Measurements from ENCODE around the gene DCHS2. TPM values are rescaled to one million over a fixed set of nuclear protein-coding genes. Genes with fewer than 3 reads are reported as not detected.

DCHS2 gene
- total RNA-seq, 5 donors from 2014 or later (not counting 1 experiment from before 2014, with no cell fraction given), result 0.09 to 0.44 (median 0.13) TPM; not detected in 2

DNA sequence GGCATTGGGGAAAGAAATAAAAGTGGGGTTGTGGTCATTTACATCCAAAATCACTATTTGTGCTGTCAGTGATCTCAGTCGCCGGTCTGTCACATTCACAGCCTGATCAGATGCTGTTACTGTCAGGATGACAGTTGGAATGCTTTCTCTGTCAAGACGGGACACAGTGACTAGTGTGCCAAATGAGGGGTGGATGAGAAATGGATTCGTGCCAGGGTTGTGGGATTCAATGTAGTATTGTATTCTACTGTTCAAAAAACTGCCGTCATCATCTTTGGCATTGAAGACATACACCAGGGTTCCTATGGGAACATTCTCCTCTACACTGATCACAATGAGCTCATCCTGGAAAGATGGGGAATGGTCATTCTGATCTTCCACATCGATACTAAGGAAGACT, 171.1 kb downstream of the DCHS2 start:
- peaks cover 12 to 21% of the 10 kb centered on the region in 2 donors for H3K27me3 Mint-ChIP-seq

DNA sequence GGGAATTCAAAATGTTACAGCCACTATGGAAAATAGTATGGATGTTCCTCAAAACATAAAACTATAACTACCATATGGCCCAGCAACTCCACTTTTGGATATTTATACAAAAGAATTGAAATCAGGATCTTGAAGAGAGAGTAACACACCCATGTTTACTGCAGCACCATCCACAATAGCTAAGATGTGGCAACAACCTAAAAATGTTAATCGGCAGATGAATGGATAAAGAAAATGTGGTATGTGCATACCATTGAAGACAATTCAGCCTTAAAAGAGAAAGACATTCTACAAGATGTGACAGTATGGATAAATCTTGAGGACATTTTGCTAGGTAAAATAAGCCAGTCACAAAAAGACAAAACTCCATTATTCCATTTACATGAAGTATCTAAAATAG, 171.9 kb downstream of the DCHS2 start:
- Histone ChIP-seq H3K4me3 (ENCODE audit: control insufficient read depth in 1 of 2, extremely low read depth in 1 of 2, low read length in 1 of 2) (no peak overlapping the region), H3K36me3 (ENCODE audit: control insufficient read depth in 2 of 2, extremely low read depth in 1 of 2, insufficient read depth in 1 of 2, low read length in 1 of 2) (no peaks in the 10 kb centered on the region), H3K4me1 (ENCODE audit: control insufficient read depth in 1 of 2, extremely low read depth in 1 of 2, insufficient read depth in 2 of 2, low read length in 2 of 2) (no peaks in the 10 kb centered on the region), H3K9me3 (no peaks in the 10 kb centered on the region), H3K27ac (ENCODE audit: low read length) (no peak overlapping the region), H3K27me3 (replicated peaks in 1 of 2; ENCODE audit: control insufficient read depth in 2 of 2, extremely low read depth in 1 of 2, insufficient read depth in 2 of 2, low read length in 1 of 2) (peaks cover 0 to 5% of the 10 kb centered on the region in 2 experiments)
- ChIA-PET POLR2A (no interaction called here), CTCF (no interaction called here)
- Mint-ChIP-seq H3K36me3 (no peaks in the 10 kb centered on the region), H3K4me3 (no peak overlapping the region), H3K4me1 (no peaks in the 10 kb centered on the region), H3K27ac (no peak overlapping the region), H3K9me3 (peaks cover 4 to 11% (median 7%) of the 10 kb centered on the region in 3 donors), H3K27me3 (peaks cover 10 to 24% of the 10 kb centered on the region in 2 donors)
- ATAC-seq (replicated peaks in 1 of 4) (no peak), DNase-seq (no peak)
- WGBS (ENCODE audit: insufficient coverage), result no CpG with 5 or more reads among the region's 1 CpG

More for the DNA sequence above, 171.1 kb downstream of the DCHS2 start:
- CTCF ChIA-PET, result no interaction called here
- Mint-ChIP-seq H3K4me1 (no peaks in the 10 kb centered on the region), H3K4me3 (no peak overlapping the region), H3K27ac (no peak overlapping the region), H3K9me3 (peaks cover 4 to 14% (median 7%) of the 10 kb centered on the region in 3 donors), H3K36me3 (no peaks in the 10 kb centered on the region)
- ATAC-seq (replicated peaks in 1 of 4) (no peak), DNase-seq (no peak)
- POLR2A ChIA-PET, result no interaction called here
- Histone ChIP-seq H3K4me3 (ENCODE audit: control insufficient read depth in 1 of 2, extremely low read depth in 1 of 2, low read length in 1 of 2) (no peak overlapping the region), H3K36me3 (ENCODE audit: control insufficient read depth in 2 of 2, extremely low read depth in 1 of 2, insufficient read depth in 1 of 2, low read length in 1 of 2) (no peaks in the 10 kb centered on the region), H3K9me3 (no peaks in the 10 kb centered on the region), H3K27ac (ENCODE audit: low read length) (no peak overlapping the region), H3K4me1 (ENCODE audit: control insufficient read depth in 1 of 2, extremely low read depth in 1 of 2, insufficient read depth in 2 of 2, low read length in 2 of 2) (no peaks in the 10 kb centered on the region), H3K27me3 (replicated peaks in 1 of 2; ENCODE audit: control insufficient read depth in 2 of 2, extremely low read depth in 1 of 2, insufficient read depth in 2 of 2, low read length in 1 of 2) (peaks cover 0 to 5% of the 10 kb centered on the region in 2 experiments)
- no CpG with 5 or more reads among the region's 6 CpGs for WGBS (ENCODE audit: insufficient coverage)

DNA sequence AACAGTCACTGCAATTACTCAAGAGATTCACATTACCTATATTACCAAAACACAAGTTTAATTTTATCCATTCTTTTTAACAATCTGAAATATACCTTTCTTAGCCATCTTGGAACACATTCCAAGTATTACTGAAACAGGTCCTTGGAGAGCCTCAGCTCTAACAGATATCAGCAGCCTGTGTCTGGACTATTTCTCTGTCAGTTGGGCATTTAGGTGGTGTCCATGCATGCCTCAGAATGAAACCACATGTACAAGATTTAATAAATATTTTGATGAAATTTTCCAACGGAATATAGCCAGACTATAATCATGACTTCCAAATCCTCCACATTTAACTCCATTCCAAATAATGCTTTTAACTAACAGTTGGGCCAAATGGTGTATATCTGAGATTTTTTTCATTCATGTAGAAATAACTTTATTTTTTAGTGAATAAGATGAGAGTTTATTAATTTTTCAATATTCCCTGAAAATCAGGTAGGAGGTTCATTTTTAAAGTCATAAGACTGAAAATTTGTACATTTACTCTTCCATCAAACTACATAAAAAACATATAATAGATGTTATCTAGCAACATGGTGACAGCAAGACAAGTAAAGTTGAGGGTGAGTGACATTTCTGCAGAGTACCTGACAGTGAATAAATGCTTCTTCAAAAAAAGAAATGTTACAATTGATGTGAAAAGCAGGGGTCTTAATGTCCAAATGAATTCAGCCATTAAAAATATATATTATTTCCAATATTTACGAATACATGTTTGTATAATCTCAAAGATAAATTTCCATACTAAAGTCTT, 174.2 kb downstream of the DCHS2 start:
- H3K9me3 ChIP-seq, result no peaks in the 10 kb centered on the region
- CTCF ChIA-PET, result no interaction called here
- Mint-ChIP-seq H3K4me3 (no peak overlapping the region), H3K27me3 (peaks cover 5 to 18% of the 10 kb centered on the region in 2 donors), H3K36me3 (no peaks in the 10 kb centered on the region), H3K27ac (no peak overlapping the region), H3K9me3 (peaks cover 4 to 11% (median 7%) of the 10 kb centered on the region in 3 donors), H3K4me1 (no peaks in the 10 kb centered on the region)
- DNase-seq (no peak), ATAC-seq (replicated peaks in 1 of 4) (no peak)
- H3K4me1 ChIP-seq (ENCODE audit: control insufficient read depth in 1 of 2, extremely low read depth in 1 of 2, insufficient read depth in 2 of 2, low read length in 2 of 2), result no peaks in the 10 kb centered on the region
- peaks cover 0 to 5% of the 10 kb centered on the region in 2 experiments for H3K27me3 ChIP-seq (replicated peaks in 1 of 2; ENCODE audit: control insufficient read depth in 2 of 2, extremely low read depth in 1 of 2, insufficient read depth in 2 of 2, low read length in 1 of 2)
- H3K27ac ChIP-seq (ENCODE audit: low read length), result no peak overlapping the region
- no peak overlapping the region for H3K4me3 ChIP-seq (ENCODE audit: control insufficient read depth in 1 of 2, extremely low read depth in 1 of 2, low read length in 1 of 2)
- no CpG with 5 or more reads among the region's 2 CpGs for WGBS (ENCODE audit: insufficient coverage)
- H3K36me3 ChIP-seq (ENCODE audit: control insufficient read depth in 2 of 2, extremely low read depth in 1 of 2, insufficient read depth in 1 of 2, low read length in 1 of 2), result no peaks in the 10 kb centered on the region
- POLR2A ChIA-PET, result no interaction called here

DNA sequence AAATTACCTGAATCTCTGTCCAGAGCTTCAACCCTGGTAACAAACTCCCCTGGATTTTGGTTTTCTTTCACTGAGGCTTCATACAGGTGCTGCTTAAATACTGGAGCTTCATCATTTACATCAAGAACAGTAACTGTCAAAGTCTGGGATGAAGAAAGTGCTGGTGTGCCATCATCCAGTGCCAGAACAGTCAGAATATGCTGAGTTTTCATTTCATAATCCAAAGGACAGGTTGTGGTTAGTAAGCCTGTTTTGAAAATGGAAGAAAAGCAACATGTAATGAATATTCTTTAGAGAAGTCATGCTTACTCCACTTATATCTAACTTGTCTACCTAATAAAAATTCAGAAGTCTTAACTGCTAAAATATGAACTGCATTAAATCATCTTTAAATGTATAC, 175.9 kb downstream of the DCHS2 start:
- Histone ChIP-seq H3K36me3 (ENCODE audit: control insufficient read depth in 2 of 2, extremely low read depth in 1 of 2, insufficient read depth in 1 of 2, low read length in 1 of 2) (no peaks in the 10 kb centered on the region), H3K4me3 (ENCODE audit: control insufficient read depth in 1 of 2, extremely low read depth in 1 of 2, low read length in 1 of 2) (no peak overlapping the region), H3K4me1 (ENCODE audit: control insufficient read depth in 1 of 2, extremely low read depth in 1 of 2, insufficient read depth in 2 of 2, low read length in 2 of 2) (no peaks in the 10 kb centered on the region), H3K27me3 (replicated peaks in 1 of 2; ENCODE audit: control insufficient read depth in 2 of 2, extremely low read depth in 1 of 2, insufficient read depth in 2 of 2, low read length in 1 of 2) (peaks cover 0 to 5% of the 10 kb centered on the region in 2 experiments), H3K9me3 (no peaks in the 10 kb centered on the region), H3K27ac (ENCODE audit: low read length) (no peak overlapping the region)
- H3K27me3 Mint-ChIP-seq, result peaks cover 11 to 21% of the 10 kb centered on the region in 2 donors
- DNase-seq, result no peak
- H3K27ac Mint-ChIP-seq, result no peak overlapping the region
- no peak for ATAC-seq (replicated peaks in 1 of 4)
- no peaks in the 10 kb centered on the region for H3K36me3 Mint-ChIP-seq
- CTCF ChIA-PET, result no interaction called here
- no peaks in the 10 kb centered on the region for H3K4me1 Mint-ChIP-seq
- peaks cover 4 to 11% (median 7%) of the 10 kb centered on the region in 3 donors for H3K9me3 Mint-ChIP-seq
- POLR2A ChIA-PET, result no interaction called here
- H3K4me3 Mint-ChIP-seq, result no peak overlapping the region

DNA sequence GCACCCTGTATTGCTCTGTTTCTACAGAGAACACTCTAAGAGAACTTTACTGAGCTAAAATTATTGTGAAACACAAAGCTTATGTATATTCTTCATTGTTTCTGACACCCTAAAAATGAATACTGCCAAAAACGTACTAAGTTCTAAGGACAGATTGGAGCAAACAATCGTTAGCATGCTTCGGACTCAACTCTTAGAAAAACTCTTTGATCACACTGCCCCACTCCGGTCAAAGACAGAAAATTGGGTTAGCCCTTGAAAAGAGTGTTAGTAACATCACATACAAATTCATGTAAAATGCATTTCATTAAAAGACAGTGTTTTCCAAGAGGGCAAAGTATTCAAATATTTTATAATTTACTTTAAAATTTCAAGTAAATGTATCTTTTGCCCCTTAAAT, 177.4 kb downstream of the DCHS2 start:
- DNase-seq (no peak), ATAC-seq (replicated peaks in 1 of 4) (no peak)
- H3K27me3 Mint-ChIP-seq, result peaks cover 12 to 19% of the 10 kb centered on the region in 2 donors
- POLR2A ChIA-PET, result no interaction called here
- Histone ChIP-seq H3K36me3 (ENCODE audit: control insufficient read depth in 2 of 2, extremely low read depth in 1 of 2, insufficient read depth in 1 of 2, low read length in 1 of 2) (no peaks in the 10 kb centered on the region), H3K4me3 (ENCODE audit: control insufficient read depth in 1 of 2, extremely low read depth in 1 of 2, low read length in 1 of 2) (no peak overlapping the region), H3K27ac (ENCODE audit: low read length) (no peak overlapping the region), H3K27me3 (replicated peaks in 1 of 2; ENCODE audit: control insufficient read depth in 2 of 2, extremely low read depth in 1 of 2, insufficient read depth in 2 of 2, low read length in 1 of 2) (no peaks in the 10 kb centered on the region), H3K9me3 (no peaks in the 10 kb centered on the region), H3K4me1 (ENCODE audit: control insufficient read depth in 1 of 2, extremely low read depth in 1 of 2, insufficient read depth in 2 of 2, low read length in 2 of 2) (no peaks in the 10 kb centered on the region)
- no peaks in the 10 kb centered on the region for H3K36me3 Mint-ChIP-seq
- H3K9me3 Mint-ChIP-seq, result peaks cover 6 to 11% (median 7%) of the 10 kb centered on the region in 3 donors
- no peaks in the 10 kb centered on the region for H3K4me1 Mint-ChIP-seq
- H3K4me3 Mint-ChIP-seq, result no peak overlapping the region
- CTCF ChIA-PET, result no interaction called here
- 72% methylated on average over 3 of the region's 4 CpGs for WGBS (ENCODE audit: insufficient coverage)
- H3K27ac Mint-ChIP-seq, result no peak overlapping the region

DNA sequence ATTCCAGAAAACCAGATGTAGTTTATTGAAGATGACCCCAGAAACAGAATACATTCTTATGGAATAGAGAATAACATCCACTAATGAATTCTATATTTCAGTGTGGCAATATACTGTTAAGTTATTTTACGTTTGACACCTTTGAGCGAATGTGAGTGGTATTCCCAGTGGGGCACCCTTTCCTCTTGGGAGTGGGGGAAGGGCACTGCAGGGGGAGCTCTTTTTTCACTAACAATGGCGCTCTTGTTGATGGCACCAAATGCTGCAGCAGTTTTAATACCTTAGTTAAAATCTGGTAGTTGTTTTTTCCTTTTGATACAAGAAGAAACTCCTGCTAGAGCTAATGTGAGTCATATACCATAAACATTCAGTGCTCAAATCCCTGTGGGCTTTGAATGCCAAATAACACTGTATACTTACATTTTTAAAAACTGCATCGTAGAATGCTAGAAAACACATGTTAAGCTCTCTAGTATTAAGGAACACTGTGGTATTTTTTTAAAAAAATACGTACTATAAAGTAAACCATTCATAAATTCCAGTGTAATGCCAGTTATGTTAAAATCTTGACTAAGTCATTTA, 178.5 kb downstream of the DCHS2 start:
- no peak overlapping the region for H3K27ac Mint-ChIP-seq
- H3K4me3 Mint-ChIP-seq, result no peak overlapping the region
- H3K27me3 ChIP-seq (replicated peaks in 1 of 2; ENCODE audit: control insufficient read depth in 2 of 2, extremely low read depth in 1 of 2, insufficient read depth in 2 of 2, low read length in 1 of 2), result no peaks in the 10 kb centered on the region
- no peaks in the 10 kb centered on the region for H3K36me3 ChIP-seq (ENCODE audit: control insufficient read depth in 2 of 2, extremely low read depth in 1 of 2, insufficient read depth in 1 of 2, low read length in 1 of 2)
- no peaks in the 10 kb centered on the region for H3K4me1 Mint-ChIP-seq
- DNase-seq (no peak), ATAC-seq (replicated peaks in 1 of 4) (no peak)
- no peaks in the 10 kb centered on the region for H3K4me1 ChIP-seq (ENCODE audit: control insufficient read depth in 1 of 2, extremely low read depth in 1 of 2, insufficient read depth in 2 of 2, low read length in 2 of 2)
- H3K36me3 Mint-ChIP-seq, result no peaks in the 10 kb centered on the region
- H3K27ac ChIP-seq (ENCODE audit: low read length), result no peak overlapping the region
- H3K27me3 Mint-ChIP-seq, result peaks cover 8 to 17% of the 10 kb centered on the region in 2 donors
- peaks cover 0 to 10% (median 6%) of the 10 kb centered on the region in 3 donors for H3K9me3 Mint-ChIP-seq
- H3K4me3 ChIP-seq (ENCODE audit: control insufficient read depth in 1 of 2, extremely low read depth in 1 of 2, low read length in 1 of 2), result no peak overlapping the region
- no CpG with 5 or more reads among the region's 5 CpGs for WGBS (ENCODE audit: insufficient coverage)
- POLR2A ChIA-PET, result no interaction called here
- CTCF ChIA-PET, result no interaction called here
- H3K9me3 ChIP-seq, result no peaks in the 10 kb centered on the region
